Measurements from ENCODE around the gene HDAC4. TPM values are rescaled to one million over a fixed set of nuclear protein-coding genes. Genes with fewer than 3 reads are reported as not detected.

The HDAC4 gene
- total and polyA plus RNA-seq, 2 experiments from 2014 or later: 8.1 to 41.8 TPM

DNA sequence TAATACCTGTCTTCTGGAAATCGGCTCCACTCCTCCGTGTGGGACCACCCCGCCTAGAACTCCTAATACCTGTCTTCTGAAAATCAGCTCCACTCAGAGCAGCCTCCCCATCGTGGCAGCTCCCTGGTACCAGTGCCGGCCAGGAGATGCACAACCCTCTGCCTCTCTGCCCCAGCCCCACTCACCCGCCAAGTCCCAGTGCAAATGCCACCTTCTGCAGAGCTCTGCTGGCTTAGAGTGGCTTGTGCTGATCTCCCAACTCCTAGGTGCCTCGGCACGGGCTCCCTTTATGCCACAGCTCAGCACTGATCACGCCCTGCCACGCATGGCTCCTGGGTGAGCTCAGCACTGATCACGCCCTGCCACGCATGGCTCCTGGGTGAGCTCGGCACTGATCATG is 258.5 kb downstream of the HDAC4 start (continued):
- TF ChIP-seq, protein P1, sequence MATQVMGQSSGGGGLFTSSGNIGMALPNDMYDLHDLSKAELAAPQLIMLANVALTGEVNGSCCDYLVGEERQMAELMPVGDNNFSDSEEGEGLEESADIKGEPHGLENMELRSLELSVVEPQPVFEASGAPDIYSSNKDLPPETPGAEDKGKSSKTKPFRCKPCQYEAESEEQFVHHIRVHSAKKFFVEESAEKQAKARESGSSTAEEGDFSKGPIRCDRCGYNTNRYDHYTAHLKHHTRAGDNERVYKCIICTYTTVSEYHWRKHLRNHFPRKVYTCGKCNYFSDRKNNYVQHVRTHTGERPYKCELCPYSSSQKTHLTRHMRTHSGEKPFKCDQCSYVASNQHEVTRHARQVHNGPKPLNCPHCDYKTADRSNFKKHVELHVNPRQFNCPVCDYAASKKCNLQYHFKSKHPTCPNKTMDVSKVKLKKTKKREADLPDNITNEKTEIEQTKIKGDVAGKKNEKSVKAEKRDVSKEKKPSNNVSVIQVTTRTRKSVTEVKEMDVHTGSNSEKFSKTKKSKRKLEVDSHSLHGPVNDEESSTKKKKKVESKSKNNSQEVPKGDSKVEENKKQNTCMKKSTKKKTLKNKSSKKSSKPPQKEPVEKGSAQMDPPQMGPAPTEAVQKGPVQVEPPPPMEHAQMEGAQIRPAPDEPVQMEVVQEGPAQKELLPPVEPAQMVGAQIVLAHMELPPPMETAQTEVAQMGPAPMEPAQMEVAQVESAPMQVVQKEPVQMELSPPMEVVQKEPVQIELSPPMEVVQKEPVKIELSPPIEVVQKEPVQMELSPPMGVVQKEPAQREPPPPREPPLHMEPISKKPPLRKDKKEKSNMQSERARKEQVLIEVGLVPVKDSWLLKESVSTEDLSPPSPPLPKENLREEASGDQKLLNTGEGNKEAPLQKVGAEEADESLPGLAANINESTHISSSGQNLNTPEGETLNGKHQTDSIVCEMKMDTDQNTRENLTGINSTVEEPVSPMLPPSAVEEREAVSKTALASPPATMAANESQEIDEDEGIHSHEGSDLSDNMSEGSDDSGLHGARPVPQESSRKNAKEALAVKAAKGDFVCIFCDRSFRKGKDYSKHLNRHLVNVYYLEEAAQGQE (IDR thresholded peaks at IDR 0.05; ENCODE audit: unreplicated experiment): no peak
- no peak for TF ChIP-seq EZH2 (IDR thresholded peaks at IDR 0.05; ENCODE audit: low read depth, unreplicated experiment)
- no peak for TF ChIP-seq CREB1 (CRISPR knock-in tag; IDR thresholded peaks at IDR 0.05; ENCODE audit: low read depth)

DNA sequence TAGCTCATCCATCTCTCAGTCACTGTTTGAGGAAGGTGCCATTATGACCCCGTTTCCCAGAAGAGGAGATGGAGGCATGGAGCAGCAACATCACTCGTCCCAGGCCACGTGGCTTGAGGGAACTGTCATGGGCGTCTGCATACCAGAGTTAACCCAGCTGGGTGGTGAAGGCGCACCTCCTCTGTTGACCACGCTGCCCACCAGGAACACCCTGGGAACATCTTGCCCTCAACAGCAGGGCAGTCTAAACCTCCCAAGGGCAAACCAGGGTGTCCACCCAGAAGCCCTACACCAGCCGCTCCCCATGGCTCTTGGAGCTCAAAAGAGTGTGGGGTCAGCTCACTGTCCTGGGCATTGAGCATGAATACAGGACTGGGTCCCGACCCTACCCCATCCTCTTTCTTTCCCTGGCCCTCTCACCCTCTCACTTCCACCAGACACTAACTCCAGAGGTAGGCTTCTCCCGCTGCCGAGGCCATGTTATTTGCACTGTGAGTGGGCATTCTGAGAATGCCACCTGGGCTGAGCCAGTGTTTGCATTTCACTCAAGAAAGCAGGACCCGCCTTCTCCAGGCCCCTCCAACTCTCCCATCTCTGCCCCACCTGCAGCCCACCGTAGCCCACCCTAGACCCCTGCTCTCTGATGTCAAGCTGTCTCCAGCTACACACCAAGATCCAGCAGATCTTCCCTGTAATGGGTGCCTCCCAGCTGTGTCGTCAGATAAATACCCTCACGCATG is 259.6 kb downstream of the HDAC4 start:
- no peak overlapping the region for H3K4me3 ChIP-seq
- no peaks in the 10 kb centered on the region for H3K4me1 Mint-ChIP-seq
- ATAC-seq (no peak), DNase-seq (ENCODE audit: low spot score) (no peak)
- H2AFZ ChIP-seq: no peak overlapping the region
- H3K36me3 Mint-ChIP-seq (ENCODE audit: low read depth): peaks cover 34% of the 10 kb centered on the region
- no peaks in the 10 kb centered on the region for H3K4me1 ChIP-seq (ENCODE audit: insufficient read depth)
- H3K9me3 Mint-ChIP-seq: no peaks in the 10 kb centered on the region; the same call in 2 of the 3 replicates
- no peak overlapping the region for H3K27ac ChIP-seq (ENCODE audit: low read depth)
- H3K4me3 Mint-ChIP-seq: no peak overlapping the region
- peaks cover 8% of the 10 kb centered on the region for H3K27me3 Mint-ChIP-seq (ENCODE audit: insufficient read depth, low read depth, poor library complexity)
- H3K79me2 ChIP-seq (replicated peaks; ENCODE audit: insufficient read depth): no peaks in the 10 kb centered on the region
- no peak overlapping the region for H3K4me2 ChIP-seq
- no peaks in the 10 kb centered on the region for H3K27me3 ChIP-seq (ENCODE audit: insufficient read depth)
- no peak overlapping the region; the same call in 1 of the 2 replicates for H3K27ac Mint-ChIP-seq
- no peaks in the 10 kb centered on the region for H3F3A ChIP-seq (replicated peaks; ENCODE audit: low read depth)
- peaks cover 4% of the 10 kb centered on the region; the same call in 1 of the 2 replicates for H4K20me1 ChIP-seq (replicated peaks; ENCODE audit: insufficient read depth)
- no peaks in the 10 kb centered on the region for H3K9me2 ChIP-seq (ENCODE audit: insufficient read depth)
- H3K36me3 ChIP-seq (ENCODE audit: insufficient read depth): no peaks in the 10 kb centered on the region
- TF ChIP-seq EZH2 (IDR thresholded peaks at IDR 0.05; ENCODE audit: low read depth, unreplicated experiment): no peak
- no peak for TF ChIP-seq POLR2AphosphoS5 (IDR thresholded peaks at IDR 0.05; ENCODE audit: low read depth)
- TF ChIP-seq CREB1 (CRISPR knock-in tag; IDR thresholded peaks at IDR 0.05; ENCODE audit: low read depth): no peak
- no peak for TF ChIP-seq ZNF114 (CRISPR knock-in tag; IDR thresholded peaks at IDR 0.05)
- TF ChIP-seq, protein P2, sequence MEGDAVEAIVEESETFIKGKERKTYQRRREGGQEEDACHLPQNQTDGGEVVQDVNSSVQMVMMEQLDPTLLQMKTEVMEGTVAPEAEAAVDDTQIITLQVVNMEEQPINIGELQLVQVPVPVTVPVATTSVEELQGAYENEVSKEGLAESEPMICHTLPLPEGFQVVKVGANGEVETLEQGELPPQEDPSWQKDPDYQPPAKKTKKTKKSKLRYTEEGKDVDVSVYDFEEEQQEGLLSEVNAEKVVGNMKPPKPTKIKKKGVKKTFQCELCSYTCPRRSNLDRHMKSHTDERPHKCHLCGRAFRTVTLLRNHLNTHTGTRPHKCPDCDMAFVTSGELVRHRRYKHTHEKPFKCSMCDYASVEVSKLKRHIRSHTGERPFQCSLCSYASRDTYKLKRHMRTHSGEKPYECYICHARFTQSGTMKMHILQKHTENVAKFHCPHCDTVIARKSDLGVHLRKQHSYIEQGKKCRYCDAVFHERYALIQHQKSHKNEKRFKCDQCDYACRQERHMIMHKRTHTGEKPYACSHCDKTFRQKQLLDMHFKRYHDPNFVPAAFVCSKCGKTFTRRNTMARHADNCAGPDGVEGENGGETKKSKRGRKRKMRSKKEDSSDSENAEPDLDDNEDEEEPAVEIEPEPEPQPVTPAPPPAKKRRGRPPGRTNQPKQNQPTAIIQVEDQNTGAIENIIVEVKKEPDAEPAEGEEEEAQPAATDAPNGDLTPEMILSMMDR (conservative IDR thresholded peaks at IDR 0.05; ENCODE audit: low read depth in 2 of 2): no peak
- TF ChIP-seq, protein P3, sequence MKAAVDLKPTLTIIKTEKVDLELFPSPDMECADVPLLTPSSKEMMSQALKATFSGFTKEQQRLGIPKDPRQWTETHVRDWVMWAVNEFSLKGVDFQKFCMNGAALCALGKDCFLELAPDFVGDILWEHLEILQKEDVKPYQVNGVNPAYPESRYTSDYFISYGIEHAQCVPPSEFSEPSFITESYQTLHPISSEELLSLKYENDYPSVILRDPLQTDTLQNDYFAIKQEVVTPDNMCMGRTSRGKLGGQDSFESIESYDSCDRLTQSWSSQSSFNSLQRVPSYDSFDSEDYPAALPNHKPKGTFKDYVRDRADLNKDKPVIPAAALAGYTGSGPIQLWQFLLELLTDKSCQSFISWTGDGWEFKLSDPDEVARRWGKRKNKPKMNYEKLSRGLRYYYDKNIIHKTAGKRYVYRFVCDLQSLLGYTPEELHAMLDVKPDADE (IDR thresholded peaks at IDR 0.05): no peak
- no peak for TF ChIP-seq NANOG (IDR thresholded peaks at IDR 0.05; ENCODE audit: borderline replicate concordance)
- TF ChIP-seq, protein P1 (IDR thresholded peaks at IDR 0.05; ENCODE audit: unreplicated experiment): no peak
- no peak for TF ChIP-seq STAT1 (IDR thresholded peaks at IDR 0.05; ENCODE audit: unreplicated experiment)
- TF ChIP-seq EZH2phosphoT487 (IDR thresholded peaks at IDR 0.05; ENCODE audit: unreplicated experiment): no peak
- TF ChIP-seq JUNB (IDR thresholded peaks at IDR 0.05; ENCODE audit: unreplicated experiment): no peak
- no peak for TF ChIP-seq ZNF331 (CRISPR knock-in tag; IDR thresholded peaks at IDR 0.05; ENCODE audit: low read depth)

Data from GM23338 (cell line).